Ishikawa (cell line): ENCODE measurements around the gene MRPL36.

Source experiments
- CEBPB ChIP-seq: IDR thresholded peaks from 2 replicates; pipeline ENCODE4 v1.6.1; 2012
- CREB1 ChIP-seq: IDR thresholded peaks from 2 replicates; pipeline ENCODE4 v1.6.1; 2012; ENCODE audit warnings: low read depth
- EGR1 ChIP-seq: IDR thresholded peaks from 2 replicates; pipeline ENCODE4 v1.6.1; 2012
- EP300 ChIP-seq: IDR thresholded peaks from 2 replicates; pipeline ENCODE4 v1.6.1; 2012; ENCODE audit warnings: borderline replicate concordance
- FOXM1 ChIP-seq: IDR thresholded peaks from 2 replicates; pipeline ENCODE4 v1.6.1; 2012; ENCODE audit warnings: low read depth, borderline replicate concordance
- NFIC ChIP-seq: IDR thresholded peaks from 2 replicates; pipeline ENCODE4 v1.6.1; 2012
- RAD21 ChIP-seq: IDR thresholded peaks from 2 replicates; pipeline ENCODE4 v1.6.1; 2012; ENCODE audit warnings: low read depth
- TAF1 ChIP-seq: IDR thresholded peaks from 2 replicates; pipeline ENCODE4 v1.6.1; 2012; ENCODE audit warnings: low read depth, mild to moderate bottlenecking
- TCF12 ChIP-seq: IDR thresholded peaks from 2 replicates; pipeline ENCODE4 v1.6.1; 2012; ENCODE audit warnings: low read depth
- TEAD4 ChIP-seq: IDR thresholded peaks from 2 replicates; pipeline ENCODE4 v1.6.1; 2012
- YY1 ChIP-seq: IDR thresholded peaks from 2 replicates; pipeline ENCODE4 v1.6.1; 2012; ENCODE audit warnings: low read depth
- ZBTB7A ChIP-seq: IDR thresholded peaks from 2 replicates; pipeline ENCODE4 v1.6.1; 2012; ENCODE audit warnings: low read depth
- TF ChIP-seq, protein P1 (sequence below): IDR thresholded peaks from 2 replicates; pipeline ENCODE4 v1.6.1; 2012
- TF ChIP-seq, protein P2 (sequence below): IDR thresholded peaks from 2 replicates; pipeline ENCODE4 v1.6.1; 2012
- TF ChIP-seq, protein P3 (sequence below): IDR thresholded peaks from 2 replicates; pipeline ENCODE4 v1.6.1; 2012; ENCODE audit warnings: low read depth, mild to moderate bottlenecking

MRPL36 gene

DNA sequence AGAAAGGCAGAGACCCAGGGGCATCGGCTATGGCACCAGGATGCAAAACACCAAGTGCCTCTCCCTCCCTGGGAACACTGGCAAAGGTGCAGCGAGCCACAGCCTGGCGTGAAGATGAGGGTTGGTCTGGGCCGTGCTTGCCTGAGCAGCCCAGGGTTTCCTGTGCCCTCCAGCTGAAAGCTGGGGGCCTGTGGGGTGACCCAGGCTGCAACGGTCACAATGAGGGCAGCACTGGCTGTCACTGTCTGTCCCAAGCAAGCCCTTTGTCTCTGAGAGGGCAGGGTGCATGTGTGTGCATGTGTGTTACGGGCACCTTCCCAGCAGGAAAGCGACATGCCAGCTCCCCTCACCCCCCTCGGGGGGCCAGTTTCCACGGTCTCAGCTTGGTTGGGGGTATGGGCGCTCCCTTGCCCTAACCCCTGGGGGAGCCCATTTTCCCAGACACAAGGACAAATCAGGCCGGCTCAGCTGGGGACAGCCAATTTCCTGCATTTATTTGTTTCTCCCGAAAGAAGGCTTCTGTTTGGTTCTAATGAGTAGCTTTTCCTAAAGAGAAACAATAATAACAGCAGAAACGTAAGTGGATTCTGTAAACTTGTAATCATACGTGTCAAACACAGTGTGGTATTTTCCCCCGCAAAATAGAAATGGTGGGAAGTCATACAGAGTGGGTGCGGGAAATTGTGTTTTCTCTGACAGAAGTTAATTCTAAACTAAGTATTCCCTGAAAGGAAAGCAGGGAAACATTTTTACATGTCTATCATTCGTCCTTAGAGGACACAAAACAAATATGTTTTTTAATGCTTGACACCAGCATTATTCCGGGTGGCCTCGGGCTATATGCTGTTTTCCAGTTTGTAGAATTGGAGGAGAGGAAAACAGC is 21.3 kb downstream of the MRPL36 start:
- TF ChIP-seq ZBTB7A = no peak
- TF ChIP-seq, protein P1, sequence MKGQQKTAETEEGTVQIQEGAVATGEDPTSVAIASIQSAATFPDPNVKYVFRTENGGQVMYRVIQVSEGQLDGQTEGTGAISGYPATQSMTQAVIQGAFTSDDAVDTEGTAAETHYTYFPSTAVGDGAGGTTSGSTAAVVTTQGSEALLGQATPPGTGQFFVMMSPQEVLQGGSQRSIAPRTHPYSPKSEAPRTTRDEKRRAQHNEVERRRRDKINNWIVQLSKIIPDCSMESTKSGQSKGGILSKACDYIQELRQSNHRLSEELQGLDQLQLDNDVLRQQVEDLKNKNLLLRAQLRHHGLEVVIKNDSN = no peak
- no peak for TF ChIP-seq TEAD4
- TF ChIP-seq, protein P2, sequence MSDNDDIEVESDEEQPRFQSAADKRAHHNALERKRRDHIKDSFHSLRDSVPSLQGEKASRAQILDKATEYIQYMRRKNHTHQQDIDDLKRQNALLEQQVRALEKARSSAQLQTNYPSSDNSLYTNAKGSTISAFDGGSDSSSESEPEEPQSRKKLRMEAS = no peak
- TF ChIP-seq CREB1 = no peak
- TF ChIP-seq, protein P3, sequence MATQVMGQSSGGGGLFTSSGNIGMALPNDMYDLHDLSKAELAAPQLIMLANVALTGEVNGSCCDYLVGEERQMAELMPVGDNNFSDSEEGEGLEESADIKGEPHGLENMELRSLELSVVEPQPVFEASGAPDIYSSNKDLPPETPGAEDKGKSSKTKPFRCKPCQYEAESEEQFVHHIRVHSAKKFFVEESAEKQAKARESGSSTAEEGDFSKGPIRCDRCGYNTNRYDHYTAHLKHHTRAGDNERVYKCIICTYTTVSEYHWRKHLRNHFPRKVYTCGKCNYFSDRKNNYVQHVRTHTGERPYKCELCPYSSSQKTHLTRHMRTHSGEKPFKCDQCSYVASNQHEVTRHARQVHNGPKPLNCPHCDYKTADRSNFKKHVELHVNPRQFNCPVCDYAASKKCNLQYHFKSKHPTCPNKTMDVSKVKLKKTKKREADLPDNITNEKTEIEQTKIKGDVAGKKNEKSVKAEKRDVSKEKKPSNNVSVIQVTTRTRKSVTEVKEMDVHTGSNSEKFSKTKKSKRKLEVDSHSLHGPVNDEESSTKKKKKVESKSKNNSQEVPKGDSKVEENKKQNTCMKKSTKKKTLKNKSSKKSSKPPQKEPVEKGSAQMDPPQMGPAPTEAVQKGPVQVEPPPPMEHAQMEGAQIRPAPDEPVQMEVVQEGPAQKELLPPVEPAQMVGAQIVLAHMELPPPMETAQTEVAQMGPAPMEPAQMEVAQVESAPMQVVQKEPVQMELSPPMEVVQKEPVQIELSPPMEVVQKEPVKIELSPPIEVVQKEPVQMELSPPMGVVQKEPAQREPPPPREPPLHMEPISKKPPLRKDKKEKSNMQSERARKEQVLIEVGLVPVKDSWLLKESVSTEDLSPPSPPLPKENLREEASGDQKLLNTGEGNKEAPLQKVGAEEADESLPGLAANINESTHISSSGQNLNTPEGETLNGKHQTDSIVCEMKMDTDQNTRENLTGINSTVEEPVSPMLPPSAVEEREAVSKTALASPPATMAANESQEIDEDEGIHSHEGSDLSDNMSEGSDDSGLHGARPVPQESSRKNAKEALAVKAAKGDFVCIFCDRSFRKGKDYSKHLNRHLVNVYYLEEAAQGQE = no peak
- no peak for TF ChIP-seq EGR1

DNA sequence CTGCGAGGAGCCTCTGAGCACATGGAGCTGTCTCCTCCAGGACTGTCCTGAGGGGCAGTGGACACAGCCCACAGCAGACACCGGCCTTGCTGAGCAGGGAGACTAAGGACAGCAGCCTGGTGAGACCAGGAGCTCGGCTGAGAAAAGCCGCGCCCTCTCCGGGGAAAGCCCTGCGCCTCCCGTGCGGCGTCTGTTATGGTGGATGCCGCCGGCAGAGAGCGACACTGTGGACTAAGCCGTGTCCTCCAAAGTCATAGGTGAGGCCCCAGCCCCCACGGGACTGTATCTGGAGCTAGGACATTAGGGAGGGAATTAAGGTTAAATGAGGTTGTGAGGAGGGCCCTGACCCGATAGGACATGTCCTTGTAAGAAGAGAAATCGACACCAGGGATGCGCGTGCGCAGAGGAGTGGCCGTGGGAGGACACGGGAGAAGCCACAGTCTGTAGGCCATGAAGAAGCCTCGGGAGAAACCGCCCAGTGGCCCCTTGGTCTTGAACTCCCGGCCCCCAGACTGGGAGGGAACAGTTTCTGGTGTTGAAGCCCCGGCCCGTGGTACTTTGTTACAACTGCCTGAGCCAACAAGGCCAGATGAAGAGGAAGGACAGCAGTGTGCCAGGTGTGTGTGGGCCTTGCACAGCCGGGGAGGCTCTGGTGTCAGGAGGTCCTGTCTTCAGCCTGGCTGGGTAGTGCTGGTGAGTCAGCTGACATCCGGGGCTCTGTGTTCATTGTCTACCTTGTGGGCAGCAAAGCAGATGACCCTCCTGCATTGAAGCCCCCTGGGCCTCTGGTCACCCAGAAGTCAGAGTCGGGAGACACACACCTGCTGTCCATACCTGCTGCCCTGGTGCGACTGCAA is 22.1 kb downstream of the MRPL36 start:
- no peak for TF ChIP-seq NFIC
- TF ChIP-seq CEBPB = no peak
- no peak for TF ChIP-seq EGR1
- no peak for TF ChIP-seq CREB1
- TF ChIP-seq, protein P1 = no peak
- no peak for TF ChIP-seq YY1
- no peak for TF ChIP-seq TAF1

DNA sequence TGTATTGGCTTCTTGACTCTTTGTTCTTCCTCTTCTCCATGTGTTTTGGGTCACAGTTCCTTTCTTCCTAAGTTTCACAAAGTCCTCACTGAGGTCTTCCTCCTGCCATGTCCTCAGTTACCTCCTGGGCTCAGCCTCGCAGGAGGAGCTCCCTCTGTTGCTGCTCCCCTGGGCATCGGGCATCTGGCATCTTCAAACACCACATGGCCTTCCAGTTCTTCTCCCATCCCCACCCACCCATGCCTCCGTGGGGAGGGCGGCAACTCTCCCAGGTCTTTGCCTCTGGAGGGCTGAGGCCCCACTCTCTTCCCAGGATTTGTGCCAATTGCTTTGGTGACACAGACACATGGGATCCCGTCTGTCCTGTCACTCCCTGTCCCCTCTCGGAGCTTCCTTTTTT is 22.8 kb downstream of the MRPL36 start:
- no peak for TF ChIP-seq CREB1
- TF ChIP-seq NFIC = no peak
- TF ChIP-seq, protein P2 = no peak
- TF ChIP-seq RAD21 = no peak
- TF ChIP-seq, protein P1 = no peak
- TF ChIP-seq EP300 = no peak
- no peak for TF ChIP-seq CEBPB

DNA sequence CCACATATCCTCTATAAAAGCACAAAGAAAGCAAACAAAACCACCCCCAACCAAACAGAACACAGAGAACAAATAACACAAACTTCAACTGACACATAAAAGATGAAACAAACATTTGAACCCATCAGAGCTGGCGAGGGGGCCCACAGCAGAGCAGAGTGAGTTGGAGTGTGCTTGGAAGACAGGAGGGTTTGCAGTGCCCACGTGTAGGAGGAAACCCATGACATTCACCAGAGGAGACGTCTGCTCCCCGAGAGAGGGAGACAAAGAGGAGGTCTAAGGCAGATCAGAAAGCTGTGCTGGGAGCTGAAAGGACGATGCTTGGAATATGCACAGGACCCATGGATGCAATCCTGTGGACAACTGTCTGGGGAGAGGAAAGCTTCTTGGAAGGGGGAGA is 27.0 kb downstream of the MRPL36 start:
- no peak for TF ChIP-seq NFIC
- no peak for TF ChIP-seq CEBPB
- no peak for TF ChIP-seq TCF12
- no peak for TF ChIP-seq ZBTB7A
- TF ChIP-seq, protein P2 = no peak
- TF ChIP-seq EP300 = no peak
- no peak for TF ChIP-seq EGR1
- TF ChIP-seq FOXM1 = no peak
- TF ChIP-seq CREB1 = no peak
- no peak for TF ChIP-seq YY1
- TF ChIP-seq TAF1 = no peak
- TF ChIP-seq TEAD4 = no peak
- TF ChIP-seq RAD21 = no peak
- TF ChIP-seq, protein P1 = no peak
- TF ChIP-seq, protein P3 = no peak
